Measurements from ENCODE around the gene TCAF1.

TCAF1 gene

DNA sequence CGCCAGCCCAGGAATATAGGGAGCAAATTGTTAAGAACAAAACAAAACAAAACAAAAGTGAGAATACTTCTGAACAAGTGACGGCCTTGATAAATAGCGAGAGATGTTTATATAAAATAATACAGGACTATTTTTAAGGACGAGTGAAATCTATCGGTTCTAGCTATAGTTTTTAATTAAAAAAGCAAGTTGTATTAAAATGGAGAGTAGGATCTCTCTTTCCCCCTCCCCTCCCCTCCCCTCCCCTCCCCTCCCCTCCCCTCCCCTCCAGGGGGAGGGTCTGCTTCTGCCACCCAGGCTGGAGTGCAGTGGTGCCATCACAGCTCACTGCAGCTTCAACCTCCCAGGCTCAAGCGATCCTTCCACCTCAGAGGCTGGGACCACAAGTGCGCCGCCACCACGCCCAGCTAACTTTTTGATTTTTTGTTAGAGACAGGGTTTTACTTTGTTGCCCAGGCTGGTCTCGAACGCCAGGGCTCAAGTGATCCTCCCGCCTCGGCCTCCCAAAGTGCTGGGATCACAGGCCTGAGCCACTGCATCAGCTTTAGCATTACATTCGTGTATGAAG is 440 bp upstream of the TCAF1 start:
- no peak overlapping the region for H3K4me3 ChIP-seq (ENCODE audit: low read depth, low read length)
- TF ChIP-seq, protein P1, sequence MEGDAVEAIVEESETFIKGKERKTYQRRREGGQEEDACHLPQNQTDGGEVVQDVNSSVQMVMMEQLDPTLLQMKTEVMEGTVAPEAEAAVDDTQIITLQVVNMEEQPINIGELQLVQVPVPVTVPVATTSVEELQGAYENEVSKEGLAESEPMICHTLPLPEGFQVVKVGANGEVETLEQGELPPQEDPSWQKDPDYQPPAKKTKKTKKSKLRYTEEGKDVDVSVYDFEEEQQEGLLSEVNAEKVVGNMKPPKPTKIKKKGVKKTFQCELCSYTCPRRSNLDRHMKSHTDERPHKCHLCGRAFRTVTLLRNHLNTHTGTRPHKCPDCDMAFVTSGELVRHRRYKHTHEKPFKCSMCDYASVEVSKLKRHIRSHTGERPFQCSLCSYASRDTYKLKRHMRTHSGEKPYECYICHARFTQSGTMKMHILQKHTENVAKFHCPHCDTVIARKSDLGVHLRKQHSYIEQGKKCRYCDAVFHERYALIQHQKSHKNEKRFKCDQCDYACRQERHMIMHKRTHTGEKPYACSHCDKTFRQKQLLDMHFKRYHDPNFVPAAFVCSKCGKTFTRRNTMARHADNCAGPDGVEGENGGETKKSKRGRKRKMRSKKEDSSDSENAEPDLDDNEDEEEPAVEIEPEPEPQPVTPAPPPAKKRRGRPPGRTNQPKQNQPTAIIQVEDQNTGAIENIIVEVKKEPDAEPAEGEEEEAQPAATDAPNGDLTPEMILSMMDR (IDR thresholded peaks at IDR 0.05; ENCODE audit: borderline replicate concordance, insufficient read depth, low read depth, low read length): no peak

DNA sequence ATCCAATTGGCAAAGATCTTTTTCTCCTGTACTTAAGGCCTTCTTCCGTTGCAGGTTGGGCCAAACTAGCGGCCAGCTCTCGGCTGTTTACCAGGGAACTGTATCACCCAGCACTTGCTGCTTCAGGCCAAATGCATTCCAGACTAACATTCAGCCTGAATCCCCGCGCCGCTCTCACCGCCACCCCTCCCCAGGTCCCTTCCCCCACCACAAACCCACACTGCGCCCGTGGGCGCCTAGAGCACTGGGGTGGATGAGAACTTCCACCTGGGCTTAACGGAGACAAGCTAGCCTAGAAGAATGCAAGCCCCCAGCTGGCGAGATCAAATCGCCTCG is 676 bp downstream of the TCAF1 start:
- TF ChIP-seq, protein P1 (IDR thresholded peaks at IDR 0.05; ENCODE audit: borderline replicate concordance, insufficient read depth, low read depth, low read length): no peak
- peak overlapping the region; percentile 84 for H3K4me3 ChIP-seq (ENCODE audit: low read depth, low read length)

DNA sequence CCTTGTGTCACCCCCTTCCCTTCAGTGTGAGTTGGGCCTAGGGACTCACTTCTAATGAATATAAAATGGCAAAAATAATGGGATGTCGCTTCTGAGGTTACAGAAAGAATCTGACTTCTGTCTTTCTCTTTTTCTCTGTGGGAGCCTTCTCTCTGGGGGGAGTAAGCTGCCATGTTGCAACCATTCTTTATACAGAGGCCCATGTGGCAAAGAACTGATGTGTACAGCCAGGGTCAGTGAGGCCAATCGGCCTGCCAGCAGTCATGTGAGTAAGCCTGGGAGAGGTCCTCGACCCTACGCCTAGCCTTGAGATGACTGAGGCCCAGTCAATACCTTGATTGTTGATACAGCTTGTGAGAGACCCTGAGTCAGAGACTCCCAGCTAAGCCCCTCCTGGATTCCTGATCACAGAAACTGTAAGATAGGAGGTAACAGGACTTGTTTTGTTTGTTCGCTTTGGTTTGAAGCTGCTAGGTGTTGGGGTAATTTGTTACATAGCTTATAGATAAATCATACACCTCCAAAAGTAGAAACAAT is 1.7 kb downstream of the TCAF1 start:
- H3K4me3 ChIP-seq (ENCODE audit: low read depth, low read length): peak overlapping the region; percentile 4
- TF ChIP-seq, protein P1 (IDR thresholded peaks at IDR 0.05; ENCODE audit: borderline replicate concordance, insufficient read depth, low read depth, low read length): no peak

DNA sequence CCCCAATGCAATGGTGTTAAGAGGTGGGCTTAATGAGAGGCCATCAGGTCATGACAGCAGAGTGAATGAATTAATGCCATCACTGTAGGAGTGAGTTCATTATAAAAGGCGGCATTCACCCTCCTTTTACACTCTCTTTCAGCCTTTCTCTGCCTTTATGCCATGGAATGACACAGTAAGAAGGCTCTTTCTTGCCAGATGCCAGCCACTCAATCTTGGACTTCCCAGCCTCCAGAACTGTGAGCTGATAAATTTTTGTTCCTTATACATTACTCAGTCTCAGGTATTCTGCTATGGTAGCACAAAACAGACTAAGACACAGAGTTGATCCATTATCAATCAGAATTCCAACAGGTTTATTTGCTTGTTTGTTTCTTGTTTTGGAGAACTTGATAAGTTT is 3.2 kb downstream of the TCAF1 start:
- TF ChIP-seq, protein P1 (IDR thresholded peaks at IDR 0.05; ENCODE audit: borderline replicate concordance, insufficient read depth, low read depth, low read length): no peak
- no peak overlapping the region for H3K4me3 ChIP-seq (ENCODE audit: low read depth, low read length)

DNA sequence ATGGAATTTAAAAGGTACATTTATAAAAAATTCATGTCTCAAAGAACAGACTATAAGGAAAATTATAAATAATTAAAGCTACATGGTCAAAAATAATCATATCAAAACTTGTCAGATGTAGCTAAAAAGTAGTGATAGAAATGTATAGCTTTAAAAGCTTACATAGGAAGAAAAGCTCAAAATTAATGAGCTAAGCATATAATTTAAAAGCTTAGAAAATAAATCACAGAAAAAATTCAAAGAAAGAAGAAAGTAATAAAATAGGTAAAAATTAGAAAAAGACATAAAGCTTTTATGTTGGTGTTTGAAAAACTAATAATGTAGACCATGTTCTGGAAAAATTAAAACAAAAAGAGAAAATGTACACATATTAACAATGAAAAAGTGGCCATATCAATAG is 5.3 kb downstream of the TCAF1 start:
- TF ChIP-seq, protein P1 (IDR thresholded peaks at IDR 0.05; ENCODE audit: borderline replicate concordance, insufficient read depth, low read depth, low read length): no peak
- no peak overlapping the region for H3K4me3 ChIP-seq (ENCODE audit: low read depth, low read length)

DNA sequence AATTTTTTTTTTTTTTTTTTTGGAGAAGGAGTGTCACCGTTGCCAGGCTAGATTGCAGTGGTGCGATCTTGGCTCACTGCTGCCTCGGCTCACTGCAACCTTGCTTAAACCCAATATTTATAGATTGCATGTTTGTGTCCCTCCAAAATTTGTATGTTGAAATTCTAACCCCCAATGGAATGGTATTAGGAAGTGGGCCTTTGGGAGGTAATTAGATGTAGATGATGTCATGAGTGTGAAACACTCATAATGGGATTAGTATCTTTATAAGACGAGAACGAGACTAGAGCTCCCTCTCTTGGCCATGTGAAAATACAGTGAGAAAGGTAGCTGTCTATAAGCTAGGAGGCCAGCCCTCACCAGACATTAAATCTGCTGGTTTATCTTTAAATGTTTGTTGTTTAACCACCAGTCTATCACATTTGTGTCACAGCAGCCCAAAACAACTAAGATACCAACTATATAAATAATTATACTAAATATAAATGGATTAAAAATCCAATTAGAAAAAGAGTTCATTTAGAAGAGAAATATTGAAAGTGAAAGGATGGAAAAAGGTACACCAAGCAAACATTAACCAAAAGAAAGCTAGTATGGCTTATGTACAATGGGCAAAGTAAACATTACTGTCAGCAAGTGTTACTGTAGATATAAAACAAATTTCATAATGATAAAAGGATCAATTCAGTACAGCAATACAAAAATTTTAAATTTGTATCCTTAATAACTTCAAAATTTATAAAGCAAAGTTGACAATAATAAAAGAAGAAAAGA is 9.3 kb downstream of the TCAF1 start:
- TF ChIP-seq, protein P1 (IDR thresholded peaks at IDR 0.05; ENCODE audit: borderline replicate concordance, insufficient read depth, low read depth, low read length): peak; percentile 44; the same call in 1 of the 2 replicates
- no peak overlapping the region for H3K4me3 ChIP-seq (ENCODE audit: low read depth, low read length)

DNA sequence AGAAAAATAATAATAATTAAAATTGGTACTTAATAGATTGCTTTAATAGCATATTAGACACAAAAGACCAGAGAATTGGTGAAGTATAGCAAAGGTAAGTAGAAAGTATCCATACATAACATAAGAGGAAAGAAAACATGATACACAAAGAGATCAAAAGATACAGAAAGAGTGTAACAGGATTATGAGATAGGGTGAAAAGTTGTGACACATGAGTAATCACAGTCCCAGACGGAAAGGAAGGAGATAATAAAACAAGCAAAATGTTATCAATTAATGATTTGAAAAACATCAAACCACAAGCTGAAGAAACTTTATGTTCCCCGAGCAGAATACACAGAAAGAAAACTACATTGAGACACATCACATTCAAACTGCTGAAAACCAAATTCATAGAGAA is 10.5 kb downstream of the TCAF1 start:
- TF ChIP-seq, protein P1 (IDR thresholded peaks at IDR 0.05; ENCODE audit: borderline replicate concordance, insufficient read depth, low read depth, low read length): no peak
- H3K4me3 ChIP-seq (ENCODE audit: low read depth, low read length): no peak overlapping the region
